ENCODE data around the gene ELOVL6. TPM values are rescaled to one million over a fixed set of nuclear protein-coding genes. Genes with fewer than 3 reads are reported as not detected.

Gene ELOVL6
- total RNA-seq, 3 donors from 2014 or later: 21.8 to 59.8 (median 50.3) TPM

DNA sequence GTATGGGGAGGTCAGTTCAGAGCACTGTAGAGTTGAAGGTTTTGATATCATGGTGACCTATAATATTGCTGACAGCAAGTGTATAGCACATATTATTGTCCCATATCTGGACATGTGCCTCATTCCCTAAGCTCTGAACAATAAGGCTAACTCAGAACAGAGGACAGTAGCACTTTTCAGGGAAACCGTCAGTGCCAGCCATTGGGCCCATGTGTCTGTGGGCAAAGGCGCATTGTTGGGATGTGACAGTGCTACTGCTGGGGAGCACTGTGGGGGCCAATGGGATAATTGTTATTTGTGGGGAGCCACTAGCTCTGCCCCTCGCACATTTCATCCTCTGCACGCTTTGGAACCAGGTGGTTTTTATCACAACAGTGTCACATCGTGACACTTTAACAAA, 136.2 kb downstream of the ELOVL6 start:
- DNase-seq: no peak
- ATAC-seq: no peak
- no peaks in the 10 kb centered on the region for H3K9me3 ChIP-seq
- H3K36me3 ChIP-seq (ENCODE audit: low read depth): no peaks in the 10 kb centered on the region
- peaks cover 16% of the 10 kb centered on the region for H3K4me1 ChIP-seq (ENCODE audit: low read depth)
- H3K4me3 ChIP-seq: no peak overlapping the region
- TF ChIP-seq, protein P1, sequence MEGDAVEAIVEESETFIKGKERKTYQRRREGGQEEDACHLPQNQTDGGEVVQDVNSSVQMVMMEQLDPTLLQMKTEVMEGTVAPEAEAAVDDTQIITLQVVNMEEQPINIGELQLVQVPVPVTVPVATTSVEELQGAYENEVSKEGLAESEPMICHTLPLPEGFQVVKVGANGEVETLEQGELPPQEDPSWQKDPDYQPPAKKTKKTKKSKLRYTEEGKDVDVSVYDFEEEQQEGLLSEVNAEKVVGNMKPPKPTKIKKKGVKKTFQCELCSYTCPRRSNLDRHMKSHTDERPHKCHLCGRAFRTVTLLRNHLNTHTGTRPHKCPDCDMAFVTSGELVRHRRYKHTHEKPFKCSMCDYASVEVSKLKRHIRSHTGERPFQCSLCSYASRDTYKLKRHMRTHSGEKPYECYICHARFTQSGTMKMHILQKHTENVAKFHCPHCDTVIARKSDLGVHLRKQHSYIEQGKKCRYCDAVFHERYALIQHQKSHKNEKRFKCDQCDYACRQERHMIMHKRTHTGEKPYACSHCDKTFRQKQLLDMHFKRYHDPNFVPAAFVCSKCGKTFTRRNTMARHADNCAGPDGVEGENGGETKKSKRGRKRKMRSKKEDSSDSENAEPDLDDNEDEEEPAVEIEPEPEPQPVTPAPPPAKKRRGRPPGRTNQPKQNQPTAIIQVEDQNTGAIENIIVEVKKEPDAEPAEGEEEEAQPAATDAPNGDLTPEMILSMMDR (IDR thresholded peaks at IDR 0.05): no peak
- intact Hi-C loops (cut with DNase I, micrococcal nuclease): no loop called here

DNA sequence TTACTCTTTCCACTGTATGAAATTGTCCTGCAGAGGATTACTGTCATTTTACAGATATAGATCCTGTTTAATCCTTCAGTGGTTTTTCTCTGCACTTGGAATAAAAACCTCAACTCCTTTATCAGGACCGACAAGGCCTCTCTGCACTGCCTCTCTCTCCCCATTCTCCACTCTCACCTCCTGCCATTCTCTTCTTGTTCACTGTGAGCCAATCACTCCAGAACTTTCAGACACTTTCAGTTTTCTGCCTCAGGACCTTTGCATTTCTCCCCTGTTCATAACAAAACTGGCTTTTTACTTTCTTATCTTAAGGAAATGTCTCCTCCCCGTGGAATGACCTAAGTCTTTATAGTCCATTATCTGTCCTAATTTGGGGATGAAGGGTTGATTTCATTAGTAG, 137.3 kb downstream of the ELOVL6 start:
- H3K4me3 ChIP-seq: no peak overlapping the region
- H3K36me3 ChIP-seq (ENCODE audit: low read depth): no peaks in the 10 kb centered on the region
- no peak for DNase-seq
- intact Hi-C loops (cut with DNase I, micrococcal nuclease): no loop called here
- TF ChIP-seq, protein P1 (IDR thresholded peaks at IDR 0.05): no peak
- no peak for ATAC-seq
- no peaks in the 10 kb centered on the region for H3K9me3 ChIP-seq
- H3K4me1 ChIP-seq (ENCODE audit: low read depth): peaks cover 16% of the 10 kb centered on the region

DNA sequence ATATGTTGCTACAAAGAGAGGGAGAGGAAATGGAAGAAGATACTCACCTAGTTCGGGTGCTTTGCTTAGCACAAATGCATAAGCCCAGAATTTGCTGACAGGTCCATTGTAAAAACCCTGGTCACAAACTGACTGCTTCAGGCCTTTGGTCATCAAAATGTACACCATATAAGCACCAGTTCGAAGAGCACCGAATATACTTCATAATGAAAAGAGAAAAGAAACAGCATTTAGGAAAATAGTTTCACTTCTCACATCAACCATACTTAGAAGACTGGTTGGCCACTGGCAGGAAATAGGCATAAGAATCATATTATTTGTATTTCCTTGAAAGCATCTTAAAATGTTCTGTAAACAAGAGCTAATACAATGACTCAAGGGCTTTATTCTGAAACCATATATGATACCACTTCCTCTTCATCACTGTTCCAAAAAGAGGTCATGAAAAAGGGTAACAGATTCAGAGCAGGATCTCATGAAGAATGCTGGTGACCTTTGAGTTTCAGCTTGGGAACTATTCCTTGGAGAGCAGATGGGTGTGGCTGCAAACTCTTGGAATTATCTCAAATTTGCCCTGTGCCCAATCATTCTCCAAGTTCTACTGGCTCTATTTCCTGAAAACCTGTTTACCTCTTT, 138.7 kb downstream of the ELOVL6 start:
- no peaks in the 10 kb centered on the region for H3K9me3 ChIP-seq
- peak; percentile 82 for ATAC-seq
- no peaks in the 10 kb centered on the region for H3K36me3 ChIP-seq (ENCODE audit: low read depth)
- peaks cover 25% of the 10 kb centered on the region for H3K4me1 ChIP-seq (ENCODE audit: low read depth)
- intact Hi-C loops (cut with DNase I, micrococcal nuclease): loop anchor here (10.0 kb wide), 2 partner anchors 145 to 155 kb away; no protein-coding TSS in a partner anchor
- no peak overlapping the region for H3K4me3 ChIP-seq
- peak in 1 of 3 donors; percentile 47 for DNase-seq
- TF ChIP-seq, protein P1 (IDR thresholded peaks at IDR 0.05): no peak

DNA sequence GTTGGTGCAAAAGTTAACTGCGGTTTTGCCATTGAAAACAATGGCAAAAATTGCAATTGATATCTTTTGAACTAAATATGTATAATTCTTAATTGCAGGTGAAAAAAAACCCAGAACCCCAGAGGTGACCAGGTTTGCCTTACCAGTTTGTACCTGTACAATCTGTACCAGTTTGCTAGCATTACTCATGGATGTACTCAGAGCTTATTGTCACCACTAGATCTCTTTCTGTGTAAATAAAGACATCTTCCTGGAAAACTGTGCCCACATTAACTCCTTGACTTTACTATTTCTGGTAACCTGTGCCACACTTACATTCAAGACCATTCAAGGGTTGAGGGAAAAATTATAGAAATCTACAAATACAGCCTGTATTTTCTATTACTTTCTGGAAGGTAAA, 139.7 kb downstream of the ELOVL6 start:
- TF ChIP-seq, protein P1 (IDR thresholded peaks at IDR 0.05): no peak
- DNase-seq (no peak), ATAC-seq (peak; percentile 75)
- H3K4me1 ChIP-seq (ENCODE audit: low read depth): peaks cover 25% of the 10 kb centered on the region
- no peaks in the 10 kb centered on the region for H3K9me3 ChIP-seq
- intact Hi-C loops (cut with DNase I, micrococcal nuclease): loop anchor here (10.0 kb wide), 2 partner anchors 146 to 156 kb away; no protein-coding TSS in a partner anchor
- no peak overlapping the region for H3K4me3 ChIP-seq
- H3K36me3 ChIP-seq (ENCODE audit: low read depth): no peaks in the 10 kb centered on the region

DNA sequence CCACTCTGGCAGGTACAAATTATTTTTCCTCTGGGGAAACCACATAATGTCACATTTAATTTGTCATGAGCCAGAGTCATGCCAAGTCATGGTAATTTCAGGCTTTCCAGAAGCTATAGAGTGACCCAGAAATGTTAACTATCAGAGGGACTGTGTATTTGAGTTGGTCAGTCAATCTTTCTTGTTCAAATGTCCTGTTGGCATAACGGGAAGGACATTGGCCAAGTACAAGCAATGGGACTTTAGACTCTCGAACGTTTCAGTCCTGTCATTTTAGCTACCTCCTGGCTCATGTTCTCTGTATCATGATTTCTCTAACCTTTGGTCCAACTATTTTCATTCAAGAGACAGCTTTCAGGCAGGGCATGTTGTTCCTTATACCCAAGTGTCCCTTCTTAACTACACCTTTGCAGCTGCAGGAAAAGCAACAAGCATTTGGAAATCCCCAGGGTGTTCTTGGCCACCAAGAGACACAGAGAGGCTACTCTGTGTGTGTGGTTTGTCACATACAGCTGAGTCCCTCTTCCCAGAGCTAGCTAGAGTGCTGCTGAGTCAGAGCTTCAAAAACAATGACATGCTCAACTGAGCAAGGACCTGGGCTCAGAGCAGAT, 143.2 kb downstream of the ELOVL6 start:
- ATAC-seq (peak; percentile 64), DNase-seq (no peak)
- Histone ChIP-seq H3K9me3 (no peaks in the 10 kb centered on the region), H3K4me3 (no peak overlapping the region), H3K4me1 (ENCODE audit: low read depth) (peaks cover 23% of the 10 kb centered on the region), H3K36me3 (ENCODE audit: low read depth) (no peaks in the 10 kb centered on the region)
- intact Hi-C loops (cut with DNase I, micrococcal nuclease): loop anchor here (10.0 kb wide), 2 partner anchors 150 to 160 kb away; no protein-coding TSS in a partner anchor
- TF ChIP-seq, protein P1 (IDR thresholded peaks at IDR 0.05): no peak

All from mucosa of descending colon (tissue), 3 donors.